ENCODE data around the gene DPYSL4.

Gene DPYSL4

DNA sequence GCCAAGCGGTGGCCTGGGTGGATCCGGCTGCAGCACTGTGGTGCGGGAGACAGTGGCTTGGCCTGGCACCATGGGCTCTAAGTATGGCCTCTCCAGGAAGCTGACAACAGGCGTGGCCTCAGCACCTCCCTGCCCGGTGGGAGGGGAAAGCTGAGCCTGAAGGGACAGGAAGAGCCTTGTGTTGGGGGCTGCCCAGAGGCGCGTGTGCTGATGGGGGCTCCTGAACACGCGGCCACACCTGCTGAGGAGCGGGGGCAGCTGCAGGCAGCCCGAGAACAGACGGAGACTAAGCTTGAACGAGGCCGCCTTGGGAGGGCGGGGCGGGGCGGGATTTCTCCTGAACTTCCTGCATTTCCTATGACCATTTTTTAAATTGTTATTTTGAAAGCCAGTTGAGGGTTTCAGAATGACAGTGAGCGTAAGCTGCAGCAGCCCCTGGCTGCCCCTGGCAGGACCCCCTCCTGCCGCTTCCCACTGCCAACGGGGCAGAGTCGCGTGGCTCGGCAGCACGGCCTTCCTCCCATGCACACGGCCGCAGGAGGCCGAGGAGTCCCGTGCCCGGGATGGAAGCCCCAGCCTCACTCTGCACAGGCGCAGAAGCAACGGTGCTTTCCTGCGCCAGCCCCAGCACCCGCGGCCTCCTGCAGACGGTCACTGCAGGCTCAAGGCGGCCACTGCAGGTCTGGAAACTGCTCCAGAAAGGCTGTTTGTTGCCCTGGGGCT, 43.2 kb downstream of the DPYSL4 start:
- no peaks in the 10 kb centered on the region for H3K27me3 ChIP-seq (ENCODE audit: insufficient read depth, insufficient read length)
- H3K9ac ChIP-seq (ENCODE audit: insufficient read length, low read depth): no peak overlapping the region
- TF ChIP-seq SUZ12 (IDR thresholded peaks at IDR 0.05; ENCODE audit: extremely low read depth, insufficient read depth, insufficient read length) (no peak), ZNF274 (IDR thresholded peaks at IDR 0.05; ENCODE audit: low read depth, low read length) (no peak), YY1 (IDR thresholded peaks at IDR 0.05; ENCODE audit: insufficient read depth, insufficient read length) (no peak)
- no peak for DNase-seq (ENCODE audit: low read depth, low spot score)
- H3K4me3 ChIP-seq (ENCODE audit: insufficient read length, low read depth): no peak overlapping the region
- peaks cover 6% of the 10 kb centered on the region for H3K4me1 ChIP-seq (ENCODE audit: insufficient read depth, insufficient read length)
- H3K9me3 ChIP-seq (ENCODE audit: insufficient read depth, low read length): no peaks in the 10 kb centered on the region
- H3K36me3 ChIP-seq (ENCODE audit: insufficient read depth, insufficient read length, low read length): no peaks in the 10 kb centered on the region

DNA sequence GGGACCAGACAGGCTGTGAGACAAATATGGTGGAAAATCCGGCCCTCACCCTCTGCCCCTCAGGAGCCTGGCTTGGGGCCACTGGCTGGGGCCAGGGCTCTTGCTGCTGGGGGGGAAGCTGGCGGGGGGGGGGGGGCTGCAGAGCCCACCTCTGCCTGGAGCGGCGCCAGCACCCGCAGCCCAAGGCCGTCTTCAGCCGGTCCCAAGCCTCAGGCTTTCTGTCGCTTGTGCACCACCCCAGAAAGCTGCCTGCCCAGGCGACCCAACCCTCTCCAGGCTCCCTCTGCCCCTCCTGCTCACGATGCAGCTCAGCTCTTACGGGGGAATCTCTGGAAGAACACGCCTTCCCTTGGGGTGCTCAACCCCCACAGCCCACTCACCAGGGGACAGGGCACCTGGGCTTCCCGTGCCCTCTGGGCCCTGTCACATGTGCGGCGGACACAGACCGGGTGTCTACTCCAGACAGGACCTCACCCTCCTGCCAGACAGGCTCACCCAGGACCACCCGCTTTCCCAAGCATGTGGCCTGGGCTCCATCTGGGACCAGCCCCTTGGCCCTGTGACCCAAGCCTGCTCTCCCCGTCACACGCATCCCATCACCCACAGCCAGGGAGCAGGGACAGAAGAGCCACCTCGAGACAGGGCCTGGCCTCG, 43.9 kb downstream of the DPYSL4 start:
- no peak for DNase-seq (ENCODE audit: low read depth, low spot score)
- no peaks in the 10 kb centered on the region for H3K36me3 ChIP-seq (ENCODE audit: insufficient read depth, insufficient read length, low read length)
- no peak overlapping the region for H3K4me3 ChIP-seq (ENCODE audit: insufficient read length, low read depth)
- peaks cover 6% of the 10 kb centered on the region for H3K4me1 ChIP-seq (ENCODE audit: insufficient read depth, insufficient read length)
- H3K27me3 ChIP-seq (ENCODE audit: insufficient read depth, insufficient read length): no peaks in the 10 kb centered on the region
- H3K9me3 ChIP-seq (ENCODE audit: insufficient read depth, low read length): no peaks in the 10 kb centered on the region
- no peak overlapping the region for H3K9ac ChIP-seq (ENCODE audit: insufficient read length, low read depth)
- no peak for TF ChIP-seq SUZ12 (IDR thresholded peaks at IDR 0.05; ENCODE audit: extremely low read depth, insufficient read depth, insufficient read length)
- TF ChIP-seq YY1 (IDR thresholded peaks at IDR 0.05; ENCODE audit: insufficient read depth, insufficient read length): no peak
- TF ChIP-seq ZNF274 (IDR thresholded peaks at IDR 0.05; ENCODE audit: low read depth, low read length): no peak

DNA sequence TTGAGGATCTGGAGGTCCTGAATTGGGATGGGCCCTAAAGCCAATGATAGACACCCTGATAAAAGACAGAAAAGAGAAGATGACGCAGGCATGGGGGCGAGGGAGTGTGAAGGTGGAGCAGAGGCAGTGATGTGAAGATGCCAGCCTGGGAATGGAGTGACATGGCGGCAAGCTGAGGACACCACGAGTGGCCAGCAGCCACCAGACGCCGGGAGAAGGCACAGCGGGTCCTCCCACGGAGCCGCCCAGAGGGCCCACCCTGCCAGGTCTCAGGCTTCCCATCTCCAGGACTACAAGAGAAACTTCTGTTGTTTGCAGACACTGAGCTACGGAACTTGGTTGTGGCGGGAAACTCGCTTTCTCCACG, 44.9 kb downstream of the DPYSL4 start:
- no peak overlapping the region for H3K4me3 ChIP-seq (ENCODE audit: insufficient read length, low read depth)
- no peak overlapping the region for H3K9ac ChIP-seq (ENCODE audit: insufficient read length, low read depth)
- H3K4me1 ChIP-seq (ENCODE audit: insufficient read depth, insufficient read length): peaks cover 6% of the 10 kb centered on the region
- DNase-seq (ENCODE audit: low read depth, low spot score): no peak
- H3K27me3 ChIP-seq (ENCODE audit: insufficient read depth, insufficient read length): no peaks in the 10 kb centered on the region
- no peaks in the 10 kb centered on the region for H3K9me3 ChIP-seq (ENCODE audit: insufficient read depth, low read length)
- no peaks in the 10 kb centered on the region for H3K36me3 ChIP-seq (ENCODE audit: insufficient read depth, insufficient read length, low read length)
- no peak for TF ChIP-seq ZNF274 (IDR thresholded peaks at IDR 0.05; ENCODE audit: low read depth, low read length)
- TF ChIP-seq YY1 (IDR thresholded peaks at IDR 0.05; ENCODE audit: insufficient read depth, insufficient read length): no peak
- TF ChIP-seq SUZ12 (IDR thresholded peaks at IDR 0.05; ENCODE audit: extremely low read depth, insufficient read depth, insufficient read length): no peak

DNA sequence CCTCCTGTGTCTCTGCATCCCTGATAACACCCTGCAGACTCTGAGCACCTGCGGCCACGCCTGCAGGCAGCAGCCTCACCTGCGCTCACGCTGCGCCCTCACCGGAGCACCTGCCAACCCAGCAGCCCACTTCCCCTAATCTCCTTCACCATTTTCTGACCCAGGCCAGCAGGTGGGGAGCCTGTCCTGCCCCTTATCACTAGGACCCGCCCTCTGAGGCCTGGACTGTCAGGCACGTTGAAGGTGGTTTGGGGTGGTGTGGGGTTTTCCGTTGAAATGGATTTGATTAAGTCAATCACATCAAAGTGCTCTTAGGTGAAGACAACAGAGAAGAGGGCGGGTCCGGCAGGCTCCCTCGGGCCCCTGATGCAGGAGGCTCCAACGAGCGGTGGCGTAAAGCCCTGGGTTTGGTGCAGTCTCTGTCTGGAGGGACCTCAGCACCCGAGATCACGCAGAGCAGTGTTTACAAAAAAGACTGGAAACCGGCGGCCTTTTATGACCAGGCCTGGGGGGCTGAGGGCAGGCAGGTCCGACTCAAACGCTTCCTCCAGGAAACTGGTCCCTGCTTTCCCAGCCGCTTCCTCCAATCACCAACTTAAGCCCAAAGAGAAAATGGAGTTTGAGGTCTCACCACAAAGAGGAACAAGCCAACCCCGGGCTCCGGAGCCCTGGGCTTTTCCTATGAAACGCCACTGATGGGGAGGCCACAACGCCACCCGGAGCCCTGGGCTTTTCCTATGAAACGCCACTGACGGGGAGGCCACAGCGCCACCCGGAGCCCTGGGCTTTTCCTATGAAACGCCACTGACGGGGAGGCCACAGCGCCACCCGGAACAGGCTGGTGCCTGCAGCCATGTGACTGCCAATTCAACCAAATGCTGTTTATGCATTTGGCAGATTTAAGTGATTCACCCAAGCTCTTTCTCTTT, 45.5 kb downstream of the DPYSL4 start:
- Histone ChIP-seq H3K9me3 (ENCODE audit: insufficient read depth, low read length) (no peaks in the 10 kb centered on the region), H3K36me3 (ENCODE audit: insufficient read depth, insufficient read length, low read length) (no peaks in the 10 kb centered on the region), H3K27me3 (ENCODE audit: insufficient read depth, insufficient read length) (no peaks in the 10 kb centered on the region), H3K4me3 (ENCODE audit: insufficient read length, low read depth) (no peak overlapping the region), H3K4me1 (ENCODE audit: insufficient read depth, insufficient read length) (peaks cover 6% of the 10 kb centered on the region), H3K9ac (ENCODE audit: insufficient read length, low read depth) (no peak overlapping the region)
- TF ChIP-seq SUZ12 (IDR thresholded peaks at IDR 0.05; ENCODE audit: extremely low read depth, insufficient read depth, insufficient read length): no peak
- TF ChIP-seq YY1 (IDR thresholded peaks at IDR 0.05; ENCODE audit: insufficient read depth, insufficient read length): no peak
- no peak for TF ChIP-seq ZNF274 (IDR thresholded peaks at IDR 0.05; ENCODE audit: low read depth, low read length)
- no peak for DNase-seq (ENCODE audit: low read depth, low spot score)

DNA sequence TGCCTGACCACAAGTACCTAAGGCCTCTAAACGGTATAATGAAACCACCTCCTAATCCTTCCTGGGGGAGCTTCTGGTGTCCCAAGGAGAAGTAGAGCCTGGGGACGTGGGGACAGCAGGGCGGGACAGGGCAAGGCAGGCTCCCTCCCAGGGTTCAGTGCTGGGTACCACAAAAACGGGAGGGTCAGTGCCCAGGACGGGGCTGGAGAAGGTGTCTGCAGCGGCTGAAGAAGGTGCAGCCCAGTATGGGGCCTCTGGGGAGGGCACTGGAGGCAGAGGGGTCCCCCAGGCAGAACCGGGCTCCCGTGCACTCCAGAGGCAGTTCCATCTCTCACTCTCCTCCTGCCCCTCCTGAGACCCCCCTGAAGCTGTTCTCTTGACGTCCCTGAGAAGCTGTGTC, 46.2 kb downstream of the DPYSL4 start:
- DNase-seq (ENCODE audit: low read depth, low spot score): no peak
- Histone ChIP-seq H3K4me1 (ENCODE audit: insufficient read depth, insufficient read length) (peaks cover 9% of the 10 kb centered on the region), H3K9ac (ENCODE audit: insufficient read length, low read depth) (no peak overlapping the region), H3K4me3 (ENCODE audit: insufficient read length, low read depth) (no peak overlapping the region), H3K9me3 (ENCODE audit: insufficient read depth, low read length) (no peaks in the 10 kb centered on the region), H3K27me3 (ENCODE audit: insufficient read depth, insufficient read length) (no peaks in the 10 kb centered on the region), H3K36me3 (ENCODE audit: insufficient read depth, insufficient read length, low read length) (no peaks in the 10 kb centered on the region)
- TF ChIP-seq SUZ12 (IDR thresholded peaks at IDR 0.05; ENCODE audit: extremely low read depth, insufficient read depth, insufficient read length) (no peak), YY1 (IDR thresholded peaks at IDR 0.05; ENCODE audit: insufficient read depth, insufficient read length) (no peak), ZNF274 (IDR thresholded peaks at IDR 0.05; ENCODE audit: low read depth, low read length) (no peak)

DNA sequence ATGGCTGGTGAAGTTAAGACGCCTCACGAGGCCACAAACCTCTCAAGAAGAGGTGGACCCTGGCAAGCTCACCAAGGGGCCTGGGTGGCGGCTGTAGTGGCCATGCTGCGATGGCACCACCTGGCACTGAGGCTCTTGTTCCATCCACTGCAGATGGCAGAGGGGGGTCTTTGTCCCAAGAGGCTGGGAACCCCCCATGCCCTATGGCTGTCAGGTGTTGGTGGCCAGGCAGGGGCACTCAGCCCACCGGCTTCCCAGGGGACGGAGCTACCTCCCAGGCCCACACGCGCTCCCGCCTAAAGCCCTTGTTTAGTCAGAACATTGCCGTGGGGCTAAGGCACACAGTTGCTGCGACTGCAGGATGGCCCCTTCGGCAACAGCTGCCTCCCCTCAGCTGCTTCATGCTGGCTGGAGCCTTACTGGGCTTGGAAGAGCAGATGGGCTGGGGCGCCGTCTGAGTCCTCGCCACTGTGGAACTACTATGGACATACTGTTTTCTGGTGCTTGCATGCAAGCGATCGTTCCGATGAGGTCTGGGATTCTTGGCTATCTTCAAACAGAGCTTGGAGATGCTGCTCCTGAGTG, 46.8 kb downstream of the DPYSL4 start:
- H3K4me1 ChIP-seq (ENCODE audit: insufficient read depth, insufficient read length): peaks cover 13% of the 10 kb centered on the region
- no peaks in the 10 kb centered on the region for H3K27me3 ChIP-seq (ENCODE audit: insufficient read depth, insufficient read length)
- no peak for TF ChIP-seq ZNF274 (IDR thresholded peaks at IDR 0.05; ENCODE audit: low read depth, low read length)
- TF ChIP-seq YY1 (IDR thresholded peaks at IDR 0.05; ENCODE audit: insufficient read depth, insufficient read length): no peak
- TF ChIP-seq SUZ12 (IDR thresholded peaks at IDR 0.05; ENCODE audit: extremely low read depth, insufficient read depth, insufficient read length): no peak
- no peaks in the 10 kb centered on the region for H3K36me3 ChIP-seq (ENCODE audit: insufficient read depth, insufficient read length, low read length)
- DNase-seq (ENCODE audit: low read depth, low spot score): no peak
- no peaks in the 10 kb centered on the region for H3K9me3 ChIP-seq (ENCODE audit: insufficient read depth, low read length)
- H3K4me3 ChIP-seq (ENCODE audit: insufficient read length, low read depth): no peak overlapping the region
- H3K9ac ChIP-seq (ENCODE audit: insufficient read length, low read depth): no peak overlapping the region
